Measurements from ENCODE around the gene MYO5A.

DNA sequence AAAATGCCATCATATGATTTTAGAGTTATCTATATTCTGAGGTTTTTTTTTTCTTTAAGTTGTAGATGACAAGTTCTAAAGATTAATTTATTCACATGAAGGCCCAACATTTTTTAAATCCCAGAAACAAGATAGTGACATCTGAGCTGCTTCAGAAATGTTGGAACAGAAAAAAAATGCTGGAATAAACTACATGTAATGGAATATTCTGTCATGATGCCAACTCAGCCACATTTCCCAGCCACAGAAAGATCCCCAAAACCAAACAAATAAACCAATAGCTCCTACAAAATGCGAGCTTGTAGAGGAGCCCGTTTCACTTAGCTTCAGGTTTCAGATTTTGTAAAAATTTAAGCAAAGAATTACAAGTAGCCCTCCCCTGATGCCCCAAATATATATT, 122.1 kb downstream of the MYO5A start:
- TF ChIP-seq, protein P1, sequence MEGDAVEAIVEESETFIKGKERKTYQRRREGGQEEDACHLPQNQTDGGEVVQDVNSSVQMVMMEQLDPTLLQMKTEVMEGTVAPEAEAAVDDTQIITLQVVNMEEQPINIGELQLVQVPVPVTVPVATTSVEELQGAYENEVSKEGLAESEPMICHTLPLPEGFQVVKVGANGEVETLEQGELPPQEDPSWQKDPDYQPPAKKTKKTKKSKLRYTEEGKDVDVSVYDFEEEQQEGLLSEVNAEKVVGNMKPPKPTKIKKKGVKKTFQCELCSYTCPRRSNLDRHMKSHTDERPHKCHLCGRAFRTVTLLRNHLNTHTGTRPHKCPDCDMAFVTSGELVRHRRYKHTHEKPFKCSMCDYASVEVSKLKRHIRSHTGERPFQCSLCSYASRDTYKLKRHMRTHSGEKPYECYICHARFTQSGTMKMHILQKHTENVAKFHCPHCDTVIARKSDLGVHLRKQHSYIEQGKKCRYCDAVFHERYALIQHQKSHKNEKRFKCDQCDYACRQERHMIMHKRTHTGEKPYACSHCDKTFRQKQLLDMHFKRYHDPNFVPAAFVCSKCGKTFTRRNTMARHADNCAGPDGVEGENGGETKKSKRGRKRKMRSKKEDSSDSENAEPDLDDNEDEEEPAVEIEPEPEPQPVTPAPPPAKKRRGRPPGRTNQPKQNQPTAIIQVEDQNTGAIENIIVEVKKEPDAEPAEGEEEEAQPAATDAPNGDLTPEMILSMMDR (IDR thresholded peaks at IDR 0.05): no peak
- TF ChIP-seq EZH2 (IDR thresholded peaks at IDR 0.05; ENCODE audit: borderline replicate concordance, insufficient read depth, low read depth, low read length, poor library complexity, severe bottlenecking): no peak

Data from B cell (primary cell).